NCI-H1105 (cell line): ENCODE data around the gene MAEA.
"Not testable (repeated sequence)": the region's sequence is repeated elsewhere in the genome, so short reads cannot be mapped to it uniquely, and the experiment has no call there.

Experiments used
- DNase-seq: peaks from one replicate; lab custom pipeline; 2025; lab: John Stamatoyannopoulos, UW

Gene MAEA

GRCh38 chr4:1367230-1367935 is 77.7 kb downstream of the MAEA start:
- DNase-seq: no peak

- DNase-seq: no peak
Observed at GRCh38 chr4:1367936-1368289, 78.2 kb downstream of the MAEA start.

- DNase-seq: no peak
Observed at GRCh38 chr4:1368421-1369090, 78.9 kb downstream of the MAEA start.

- DNase-seq: no peak
Observed at GRCh38 chr4:1369091-1369450, 79.4 kb downstream of the MAEA start.

- DNase-seq: no peak
Observed at GRCh38 chr4:1369479-1370079, 79.9 kb downstream of the MAEA start.

DNA sequence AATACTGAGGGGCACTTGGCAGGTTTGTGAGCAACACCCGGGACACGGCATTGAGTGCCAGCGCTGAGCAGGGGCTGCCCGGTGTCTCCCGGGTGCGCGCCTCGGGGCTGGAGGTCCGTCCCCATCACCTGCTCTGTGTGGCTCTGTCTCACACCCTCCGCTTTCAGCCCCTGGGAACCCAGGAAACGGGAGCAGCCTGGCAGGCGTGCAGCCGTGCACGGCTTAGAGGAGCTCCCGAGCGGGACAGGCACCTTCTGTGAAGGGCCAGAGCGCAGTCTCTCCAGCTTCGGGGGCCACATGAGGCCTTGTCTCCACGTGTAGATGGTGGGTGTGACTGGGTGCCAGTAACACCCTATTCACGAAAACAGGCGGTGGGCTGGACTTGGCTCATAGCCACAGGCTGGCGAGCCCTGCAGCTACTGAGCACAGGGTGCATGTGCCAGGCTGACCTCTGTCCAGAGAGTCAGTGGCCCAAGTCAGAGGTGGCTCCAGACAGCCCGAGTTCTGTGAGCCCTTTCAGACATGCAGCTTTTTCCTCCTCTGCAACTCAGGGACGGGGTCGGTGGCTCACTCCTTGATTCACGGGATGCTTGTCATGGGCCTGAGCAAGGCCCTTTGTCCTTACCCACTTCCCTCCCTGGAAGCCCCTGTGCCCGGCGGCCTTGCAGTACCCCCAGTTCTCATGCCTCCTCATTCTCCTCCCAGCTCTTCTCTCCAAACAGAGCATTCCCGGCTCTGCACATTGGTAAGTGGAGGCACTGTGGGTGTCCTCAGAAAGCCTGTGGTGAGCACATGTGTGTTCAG is 80.8 kb downstream of the MAEA start:
- DNase-seq: no peak

GRCh38 chr4:1371176-1372165 is 81.8 kb downstream of the MAEA start:
- no peak for DNase-seq

GRCh38 chr4:1372576-1372975 is 82.9 kb downstream of the MAEA start:
- DNase-seq: not testable (repeated sequence)

DNA sequence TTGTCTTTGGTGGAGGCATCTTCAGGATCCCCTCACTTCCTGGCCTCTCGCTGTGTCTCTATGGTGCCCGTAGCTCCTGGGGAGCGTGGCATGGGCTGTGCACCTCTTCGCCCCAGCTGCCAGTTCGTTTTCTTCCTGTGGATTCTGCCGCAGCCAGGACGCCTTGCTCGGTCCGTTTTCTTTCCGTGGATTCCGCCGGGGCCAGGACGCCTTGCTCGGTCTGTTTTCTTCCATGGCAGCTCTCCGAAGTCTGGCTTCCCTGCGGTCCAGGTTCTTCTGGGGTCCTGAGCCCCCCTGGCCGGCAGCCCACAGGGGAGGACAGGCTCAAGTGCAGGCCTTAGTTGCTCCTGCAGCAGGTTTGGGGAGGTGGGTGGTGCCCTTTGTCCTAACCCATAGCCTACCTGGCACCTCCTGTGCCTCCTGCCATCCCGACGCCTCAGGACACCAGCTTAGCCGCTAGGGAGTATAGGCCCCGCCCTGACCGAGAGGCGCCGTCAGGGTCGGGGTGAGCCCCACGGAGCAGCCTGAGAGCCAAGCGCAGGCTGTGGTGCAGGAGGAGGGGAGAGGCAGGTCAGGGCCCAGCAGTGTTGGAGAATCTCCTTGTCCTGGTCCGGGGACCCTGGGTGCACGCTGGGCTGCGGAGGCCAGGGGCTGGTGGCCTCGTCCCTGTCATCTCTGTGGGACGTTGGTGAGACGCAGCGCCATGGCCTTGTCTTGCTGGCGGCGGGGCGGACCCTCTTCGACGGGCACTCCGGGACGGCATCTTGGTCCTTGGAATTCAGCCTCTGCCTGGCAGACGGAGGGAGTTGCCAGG is 84.4 kb downstream of the MAEA start:
- no peak for DNase-seq

GRCh38 chr4:1374706-1375045 is 85.0 kb downstream of the MAEA start:
- DNase-seq: no peak

GRCh38 chr4:1375051-1375721 is 85.5 kb downstream of the MAEA start:
- no peak for DNase-seq

- DNase-seq: no peak
Observed at GRCh38 chr4:1375761-1376322, 86.2 kb downstream of the MAEA start.

- no peak for DNase-seq
Observed at GRCh38 chr4:1376391-1376840, 86.7 kb downstream of the MAEA start.

GRCh38 chr4:1376841-1377605 is 87.3 kb downstream of the MAEA start:
- DNase-seq: no peak

DNA sequence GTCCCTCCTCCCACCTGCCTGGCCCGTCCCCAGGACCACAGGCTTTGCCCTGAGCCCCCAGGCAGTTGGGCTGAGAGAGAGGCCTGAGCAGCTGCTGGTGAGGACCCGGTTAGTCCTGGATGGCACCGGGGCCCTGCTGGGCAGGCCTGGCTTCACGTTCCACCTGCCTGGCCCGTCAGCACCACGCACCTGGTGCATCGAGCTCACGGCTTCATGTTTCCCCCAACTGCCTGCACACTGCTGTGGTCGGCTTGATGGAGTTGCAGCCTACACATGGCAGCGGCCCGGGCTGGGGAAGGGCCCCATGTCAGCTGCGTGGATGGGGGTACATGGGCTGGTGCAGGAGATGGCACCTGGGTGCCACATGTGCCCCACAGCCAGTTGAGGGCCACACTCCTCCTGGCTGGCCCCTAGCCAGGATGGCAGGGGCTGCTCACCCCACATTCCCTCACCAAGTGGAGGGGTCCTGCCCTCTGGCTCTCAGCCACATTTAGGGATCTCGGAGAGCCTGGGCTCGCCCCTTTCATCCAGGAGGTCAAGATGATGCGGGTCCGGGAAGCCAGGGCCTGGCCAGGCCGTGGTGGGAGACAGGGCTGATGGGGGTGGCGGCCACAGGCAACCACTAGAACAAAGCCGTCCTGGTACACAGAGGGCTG is 88.0 kb downstream of the MAEA start:
- no peak for DNase-seq

DNA sequence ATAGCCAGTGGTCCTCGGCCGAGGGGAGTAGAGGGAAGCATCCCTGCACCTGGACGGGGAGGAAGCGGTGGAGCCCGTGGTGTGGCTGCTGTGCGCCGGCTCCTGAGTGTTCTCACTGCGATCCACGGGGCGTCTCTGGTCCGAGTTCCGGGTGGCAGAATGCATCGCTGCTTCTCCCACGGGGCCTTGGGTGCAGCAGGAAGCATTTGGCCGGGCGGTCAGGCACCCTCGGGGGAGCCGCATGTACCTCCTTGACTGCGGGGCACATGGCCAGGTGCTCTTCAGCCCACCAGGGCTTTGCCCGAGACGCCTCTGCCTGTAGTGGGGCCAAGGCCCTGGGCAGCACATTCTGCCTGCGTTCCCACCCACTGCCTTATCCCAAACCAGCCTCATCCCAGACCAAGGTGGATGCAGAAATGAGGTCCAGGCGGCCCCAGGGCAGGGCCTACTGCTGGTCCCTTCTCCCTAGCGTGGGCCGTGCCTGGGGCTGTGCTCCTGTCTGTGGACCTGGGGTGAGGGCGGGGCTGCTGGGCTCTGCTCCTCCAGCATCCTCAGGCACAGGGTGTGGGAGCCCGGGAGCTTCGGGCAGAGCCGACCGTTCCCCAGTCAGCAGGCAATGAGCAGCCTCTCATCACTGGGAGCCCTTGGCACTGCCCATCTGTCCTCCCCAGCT is 89.0 kb downstream of the MAEA start:
- DNase-seq: no peak

GRCh38 chr4:1379351-1379781 is 89.7 kb downstream of the MAEA start:
- no peak for DNase-seq

DNA sequence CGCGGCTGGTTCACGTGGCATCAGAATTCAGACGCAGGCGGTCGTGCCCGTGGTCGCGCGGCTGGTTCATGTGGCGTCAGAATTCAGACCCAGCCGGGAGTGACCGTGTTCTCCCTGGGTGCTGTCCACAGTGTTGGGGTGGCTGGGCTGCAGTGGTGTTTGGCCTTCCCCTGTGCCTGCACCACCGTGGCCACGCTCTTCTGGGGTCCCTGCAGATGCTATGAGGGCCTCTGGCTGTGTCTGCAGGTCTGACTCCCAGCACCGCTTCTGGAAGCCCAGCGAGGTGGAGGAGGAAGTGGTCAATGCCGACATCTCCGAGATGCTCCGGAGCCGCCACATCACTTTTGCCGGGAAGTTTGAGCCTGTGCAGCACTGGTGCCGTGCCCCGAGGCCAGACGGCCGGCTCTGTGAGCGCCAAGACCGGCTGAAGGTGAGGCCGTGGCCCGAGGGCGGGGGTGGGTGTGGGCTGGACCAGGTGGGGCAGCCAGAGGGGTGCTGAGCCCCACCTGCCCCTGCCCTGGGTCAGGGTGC is 90.2 kb downstream of the MAEA start:
- no peak for DNase-seq
